ENCODE results near the gene NUP205. TPM values are rescaled to one million over a fixed set of nuclear protein-coding genes. Genes with fewer than 3 reads are reported as not detected.

The NUP205 gene
- polyA plus RNA-seq, 1 donor from 2014 or later = 32.3 TPM

- Histone ChIP-seq H4K20me1 (ENCODE audit: insufficient read depth) (no peaks in the 10 kb centered on the region), H3K36me3 (ENCODE audit: insufficient read depth, low read length) (no peaks in the 10 kb centered on the region), H3K9me3 (ENCODE audit: low read length) (no peaks in the 10 kb centered on the region), H3K9me2 (ENCODE audit: insufficient read depth, low read length) (no peaks in the 10 kb centered on the region), H3F3A (ENCODE audit: insufficient read depth, low read length, poor library complexity, severe bottlenecking) (no peaks in the 10 kb centered on the region), H2AFZ (ENCODE audit: low read depth, low read length) (no peak overlapping the region), H3K27ac (ENCODE audit: low read length) (no peak overlapping the region), H3K4me3 (ENCODE audit: low read length) (no peak overlapping the region), H3K9ac (ENCODE audit: low read length) (no peak overlapping the region), H3K27me3 (ENCODE audit: insufficient read depth, low read depth, low read length) (no peaks in the 10 kb centered on the region), H3K4me2 (ENCODE audit: low read length) (no peak overlapping the region), H3K79me2 (replicated peaks; ENCODE audit: insufficient read depth, low read length) (no peaks in the 10 kb centered on the region)
- no peak for TF ChIP-seq EP300 (conservative IDR thresholded peaks at IDR 0.05; ENCODE audit: poor library complexity, severe bottlenecking)
- TF ChIP-seq EZH2 (IDR thresholded peaks at IDR 0.05; ENCODE audit: borderline replicate concordance, insufficient read depth, low read length, poor library complexity, severe bottlenecking) = no peak
- TF ChIP-seq POLR2AphosphoS5 (IDR thresholded peaks at IDR 0.05) = no peak
- no peak for TF ChIP-seq MXI1 (conservative IDR thresholded peaks at IDR 0.05; ENCODE audit: poor library complexity, severe bottlenecking)
- no peak for TF ChIP-seq CTCF (IDR thresholded peaks at IDR 0.05; ENCODE audit: poor library complexity, severe bottlenecking)
- TF ChIP-seq RAD21 (conservative IDR thresholded peaks at IDR 0.05) = no peak
- no peak for TF ChIP-seq REST (IDR thresholded peaks at IDR 0.05; ENCODE audit: borderline replicate concordance)
- no peak for TF ChIP-seq SMC3 (conservative IDR thresholded peaks at IDR 0.05; ENCODE audit: poor library complexity)
- TF ChIP-seq TAF1 (IDR thresholded peaks at IDR 0.05; ENCODE audit: low read depth) = no peak
Observed at GRCh38 chr7:135684136-135684535, 126.4 kb downstream of the NUP205 start.

- H3K27me3 ChIP-seq (ENCODE audit: insufficient read depth, low read depth, low read length) = no peaks in the 10 kb centered on the region
- H3K9me3 ChIP-seq (ENCODE audit: low read length) = no peaks in the 10 kb centered on the region
- no peak overlapping the region for H3K4me2 ChIP-seq (ENCODE audit: low read length)
- no peaks in the 10 kb centered on the region for H3K36me3 ChIP-seq (ENCODE audit: insufficient read depth, low read length)
- H3K27ac ChIP-seq (ENCODE audit: low read length) = no peak overlapping the region
- TF ChIP-seq POLR2AphosphoS5 (IDR thresholded peaks at IDR 0.05) (no peak), CTCF (IDR thresholded peaks at IDR 0.05; ENCODE audit: poor library complexity, severe bottlenecking) (no peak), MXI1 (conservative IDR thresholded peaks at IDR 0.05; ENCODE audit: poor library complexity, severe bottlenecking) (no peak), TAF1 (IDR thresholded peaks at IDR 0.05; ENCODE audit: low read depth) (no peak), REST (IDR thresholded peaks at IDR 0.05; ENCODE audit: borderline replicate concordance) (no peak), EZH2 (IDR thresholded peaks at IDR 0.05; ENCODE audit: borderline replicate concordance, insufficient read depth, low read length, poor library complexity, severe bottlenecking) (no peak), RAD21 (conservative IDR thresholded peaks at IDR 0.05) (no peak), SMC3 (conservative IDR thresholded peaks at IDR 0.05; ENCODE audit: poor library complexity) (no peak), EP300 (conservative IDR thresholded peaks at IDR 0.05; ENCODE audit: poor library complexity, severe bottlenecking) (no peak)
- no peak overlapping the region for H2AFZ ChIP-seq (ENCODE audit: low read depth, low read length)
- H4K20me1 ChIP-seq (ENCODE audit: insufficient read depth) = no peaks in the 10 kb centered on the region
- H3K9me2 ChIP-seq (ENCODE audit: insufficient read depth, low read length) = no peaks in the 10 kb centered on the region
- no peaks in the 10 kb centered on the region for H3K79me2 ChIP-seq (replicated peaks; ENCODE audit: insufficient read depth, low read length)
- no peak overlapping the region for H3K9ac ChIP-seq (ENCODE audit: low read length)
- H3F3A ChIP-seq (ENCODE audit: insufficient read depth, low read length, poor library complexity, severe bottlenecking) = no peaks in the 10 kb centered on the region
- H3K4me3 ChIP-seq (ENCODE audit: low read length) = no peak overlapping the region
Observed at GRCh38 chr7:135684699-135685098, 127.0 kb downstream of the NUP205 start.
